Fibroblast of the conjunctiva (primary cell): ENCODE data around the gene ADCY5.

Source experiments
- DNase-seq: peaks from one replicate; pipeline ENCODE4 v3.0.0-alpha.2; 2010; ENCODE audit warnings: low read depth

The ADCY5 gene

GRCh38 chr3:123325766-123326256, 123.1 kb downstream of the ADCY5 start:
- no peak for DNase-seq

GRCh38 chr3:123324880-123325765, 123.8 kb downstream of the ADCY5 start:
- no peak for DNase-seq

DNA sequence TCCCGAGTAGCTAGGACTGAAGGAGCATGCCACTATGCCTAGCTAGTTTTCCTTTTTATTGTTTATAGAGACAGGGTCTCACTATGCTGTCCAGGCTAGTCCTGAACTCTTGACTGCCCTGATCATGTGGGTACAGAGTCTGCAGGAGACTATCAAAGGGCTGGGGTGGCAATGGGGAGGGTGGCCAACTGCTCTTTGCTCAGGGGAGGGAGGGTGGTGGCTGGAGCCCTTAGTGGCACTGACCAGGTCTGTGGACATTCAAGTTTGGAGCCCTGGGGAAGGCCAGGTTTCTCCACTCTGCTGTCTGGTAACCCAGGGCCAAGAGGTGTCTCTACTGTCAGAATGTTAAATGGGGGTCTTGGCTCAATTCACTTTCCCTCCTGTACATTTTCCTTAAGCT, 125.1 kb downstream of the ADCY5 start:
- no peak for DNase-seq

- DNase-seq = no peak
Observed at GRCh38 chr3:123322866-123323265, 126.0 kb downstream of the ADCY5 start.

DNA sequence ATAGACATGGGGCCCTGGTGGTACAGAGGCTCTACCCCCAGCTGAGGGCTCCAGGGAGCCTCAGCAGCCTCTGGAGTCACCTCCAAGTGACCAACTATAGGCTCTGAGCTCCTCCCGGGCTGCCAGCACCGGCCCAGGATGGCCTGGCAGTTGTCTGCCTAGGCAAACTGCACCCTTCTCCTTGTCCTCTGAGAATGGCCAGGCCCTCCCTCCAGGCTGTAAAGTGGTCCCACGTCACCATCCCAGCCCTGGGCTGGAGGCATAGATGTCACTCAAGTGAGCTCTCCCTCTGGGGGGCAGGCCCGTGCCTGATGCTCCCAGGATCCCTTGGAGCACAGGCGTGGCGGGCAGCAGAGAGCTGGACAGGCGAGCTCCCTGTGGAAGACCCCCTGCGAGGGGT, 127.1 kb downstream of the ADCY5 start:
- DNase-seq = no peak

- DNase-seq = no peak
Observed at GRCh38 chr3:123320221-123320620, 128.7 kb downstream of the ADCY5 start.

DNA sequence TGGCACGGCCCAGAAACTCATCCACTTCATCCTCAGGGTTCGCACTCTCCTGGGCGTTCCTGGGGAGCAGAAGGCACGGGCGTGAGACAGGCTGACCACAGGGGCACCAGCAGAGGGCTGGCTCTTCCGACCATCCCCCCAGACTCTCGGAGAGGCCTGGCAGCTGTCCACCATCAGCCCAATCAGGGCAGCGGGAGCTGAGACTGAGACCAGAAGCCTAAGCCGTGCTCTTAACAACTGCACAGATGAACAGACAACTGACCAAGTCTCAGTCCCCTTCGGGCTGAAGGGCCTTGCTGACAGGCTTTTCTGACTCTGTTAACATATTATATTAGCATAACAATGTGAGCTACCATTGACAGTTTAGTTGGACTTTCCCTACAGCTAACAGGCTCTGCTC, 129.1 kb downstream of the ADCY5 start:
- no peak for DNase-seq

GRCh38 chr3:123318374-123318773, 130.5 kb downstream of the ADCY5 start:
- DNase-seq = no peak

DNA sequence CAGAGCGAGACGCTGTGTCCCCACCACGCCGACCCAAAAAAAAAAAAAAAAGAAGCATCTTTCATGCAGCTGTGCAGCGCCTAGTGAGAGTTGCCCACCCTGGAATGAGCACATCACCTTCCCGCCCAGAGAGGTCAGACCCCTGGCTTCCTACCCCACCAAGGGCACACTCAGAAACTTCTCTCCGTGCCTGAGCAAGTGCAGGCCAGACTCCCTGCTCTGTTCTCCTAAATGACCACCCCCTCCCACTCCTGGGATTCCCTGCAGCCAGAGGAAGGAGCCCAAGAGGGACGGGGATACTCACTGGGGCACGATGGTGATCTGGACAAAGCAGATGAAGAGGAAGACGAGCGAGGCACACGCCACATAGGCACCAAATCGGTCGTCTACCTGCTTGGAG, 131.2 kb downstream of the ADCY5 start:
- DNase-seq = no peak

DNA sequence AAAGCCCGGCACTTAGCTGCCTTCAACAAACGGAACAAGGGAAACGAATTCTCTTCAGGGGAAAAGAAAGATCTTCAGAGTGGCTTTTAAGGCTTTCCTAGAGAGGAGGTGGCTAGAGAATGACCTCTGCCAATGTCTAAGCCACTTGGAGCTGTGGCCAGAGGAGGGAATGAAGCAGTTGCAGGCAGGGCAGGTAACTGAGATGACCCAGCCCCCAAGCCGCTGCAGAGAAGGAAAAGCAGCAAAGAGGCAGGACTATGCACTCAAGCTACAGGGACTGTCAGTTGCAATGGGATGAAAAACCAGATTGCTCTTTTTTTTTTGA, 133.7 kb downstream of the ADCY5 start:
- no peak for DNase-seq

DNA sequence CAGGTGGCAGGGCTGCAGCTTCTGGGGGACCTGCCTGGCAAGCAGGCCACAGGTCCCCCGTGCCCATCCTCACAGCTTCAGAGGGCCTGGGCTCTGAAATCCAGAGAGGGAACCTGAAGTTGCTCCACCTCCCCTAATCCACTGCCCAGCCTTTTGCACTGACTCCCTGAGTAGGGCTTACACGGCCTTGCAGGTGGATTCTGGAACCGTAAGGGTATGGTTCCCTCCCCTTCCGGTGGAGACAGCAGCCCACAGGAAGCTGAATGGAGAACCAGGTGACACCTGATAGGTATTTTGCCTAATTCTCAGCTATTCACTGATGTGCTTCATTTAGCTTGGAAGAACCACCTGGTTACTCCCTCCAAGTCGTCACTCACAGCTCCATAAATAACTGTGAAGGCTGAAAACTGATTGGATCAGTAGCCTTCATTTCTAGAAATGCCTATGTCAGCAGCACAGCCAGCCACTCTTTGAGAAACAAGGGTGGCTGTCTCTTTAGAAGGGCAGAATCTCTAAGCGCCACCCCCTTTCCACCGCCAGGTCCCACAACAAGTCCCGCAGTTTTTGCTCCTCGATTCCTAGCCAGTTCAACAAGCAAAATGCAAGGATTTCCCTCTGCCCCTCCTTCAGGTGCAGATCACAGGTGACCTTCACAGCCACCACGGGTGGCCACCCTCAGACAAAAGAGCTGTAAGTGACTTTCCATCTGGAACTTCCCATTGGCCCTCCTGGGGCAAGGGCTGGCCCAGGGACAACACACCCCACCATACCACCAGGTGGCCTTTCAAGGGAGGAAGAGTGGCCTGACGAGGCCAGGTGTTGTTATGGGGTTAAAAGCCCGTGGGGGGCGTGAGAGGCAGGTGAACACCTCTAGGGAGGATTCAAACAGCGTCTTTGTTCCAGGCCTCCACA, 134.3 kb downstream of the ADCY5 start:
- DNase-seq = no peak

DNA sequence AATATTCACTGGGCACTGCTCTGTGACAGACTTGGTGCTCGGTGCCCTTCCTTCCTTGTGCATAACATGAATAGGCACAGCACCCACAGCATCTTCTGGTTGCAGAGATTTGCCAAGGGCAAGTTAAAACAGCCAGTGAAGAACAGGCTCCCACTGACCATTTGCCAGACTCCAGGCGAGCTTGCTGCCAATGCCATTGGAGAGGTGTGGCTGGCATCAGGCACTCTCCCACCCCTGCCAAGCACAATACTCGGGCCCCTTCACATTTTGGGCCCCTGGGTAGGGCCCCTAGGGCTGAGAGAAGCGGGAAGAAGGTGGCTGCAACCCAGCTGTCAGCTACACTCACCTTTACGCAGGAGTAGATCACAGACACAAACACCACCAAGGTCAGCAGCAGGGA, 135.0 kb downstream of the ADCY5 start:
- DNase-seq = no peak

- no peak for DNase-seq
Observed at GRCh38 chr3:123312331-123313265, 136.3 kb downstream of the ADCY5 start.

GRCh38 chr3:123311201-123311600, 137.7 kb downstream of the ADCY5 start:
- DNase-seq = no peak

GRCh38 chr3:123310741-123311140, 138.1 kb downstream of the ADCY5 start:
- DNase-seq = no peak

GRCh38 chr3:123310186-123310585, 138.7 kb downstream of the ADCY5 start:
- no peak for DNase-seq

- no peak for DNase-seq
Observed at GRCh38 chr3:123307064-123307463, 141.8 kb downstream of the ADCY5 start.

DNA sequence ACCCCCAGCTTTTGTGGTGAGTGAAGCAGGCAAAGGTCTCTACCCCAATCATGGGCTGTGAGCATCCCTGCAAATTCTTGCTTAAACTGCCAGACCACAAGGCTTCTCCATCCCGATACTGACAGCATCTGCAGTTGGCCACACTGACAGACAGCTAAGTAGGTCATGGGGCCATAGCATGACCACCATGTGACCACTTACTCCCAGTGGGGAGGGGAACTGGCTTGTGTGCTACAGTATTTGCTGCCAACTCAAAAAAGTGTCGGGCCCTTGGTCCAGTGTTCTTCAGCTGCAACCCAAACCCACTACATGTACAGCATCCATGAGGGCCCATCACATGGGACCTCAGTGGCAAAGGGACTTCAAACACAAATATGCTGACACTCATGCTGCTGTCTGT, 143.7 kb downstream of the ADCY5 start:
- DNase-seq = no peak

- DNase-seq = no peak
Observed at GRCh38 chr3:123303976-123304560, 144.8 kb downstream of the ADCY5 start.

DNA sequence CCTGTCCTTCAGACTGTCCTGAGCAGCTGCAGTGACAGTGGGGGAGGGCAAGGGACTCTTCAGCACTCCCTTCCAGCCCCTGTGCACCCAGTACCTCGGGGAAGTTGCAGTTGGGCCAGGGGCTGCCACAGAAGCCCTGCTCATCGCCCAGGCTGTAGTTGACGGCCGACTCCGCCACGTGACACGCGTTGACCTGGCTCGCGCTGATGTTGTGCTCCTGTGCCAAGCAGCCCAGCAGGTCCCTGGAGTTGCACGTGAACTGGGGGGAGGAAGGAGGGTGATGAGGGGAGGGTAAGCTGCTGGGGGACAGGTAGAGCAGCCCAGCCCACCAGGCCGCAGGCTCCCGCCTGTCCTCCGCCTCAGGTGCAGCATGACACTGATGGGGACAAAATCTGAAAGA, 145.9 kb downstream of the ADCY5 start:
- no peak for DNase-seq

- DNase-seq = no peak
Observed at GRCh38 chr3:123301331-123302184, 147.3 kb downstream of the ADCY5 start.
